ENCODE data around the gene HEMK1.

GRCh38 chr3:50637011-50637410, 67.7 kb downstream of the HEMK1 start:
- TF ChIP-seq, protein P1, sequence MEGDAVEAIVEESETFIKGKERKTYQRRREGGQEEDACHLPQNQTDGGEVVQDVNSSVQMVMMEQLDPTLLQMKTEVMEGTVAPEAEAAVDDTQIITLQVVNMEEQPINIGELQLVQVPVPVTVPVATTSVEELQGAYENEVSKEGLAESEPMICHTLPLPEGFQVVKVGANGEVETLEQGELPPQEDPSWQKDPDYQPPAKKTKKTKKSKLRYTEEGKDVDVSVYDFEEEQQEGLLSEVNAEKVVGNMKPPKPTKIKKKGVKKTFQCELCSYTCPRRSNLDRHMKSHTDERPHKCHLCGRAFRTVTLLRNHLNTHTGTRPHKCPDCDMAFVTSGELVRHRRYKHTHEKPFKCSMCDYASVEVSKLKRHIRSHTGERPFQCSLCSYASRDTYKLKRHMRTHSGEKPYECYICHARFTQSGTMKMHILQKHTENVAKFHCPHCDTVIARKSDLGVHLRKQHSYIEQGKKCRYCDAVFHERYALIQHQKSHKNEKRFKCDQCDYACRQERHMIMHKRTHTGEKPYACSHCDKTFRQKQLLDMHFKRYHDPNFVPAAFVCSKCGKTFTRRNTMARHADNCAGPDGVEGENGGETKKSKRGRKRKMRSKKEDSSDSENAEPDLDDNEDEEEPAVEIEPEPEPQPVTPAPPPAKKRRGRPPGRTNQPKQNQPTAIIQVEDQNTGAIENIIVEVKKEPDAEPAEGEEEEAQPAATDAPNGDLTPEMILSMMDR (IDR thresholded peaks at IDR 0.05) = no peak
- TF ChIP-seq EP300 (IDR thresholded peaks at IDR 0.05) = no peak
- TF ChIP-seq POLR2AphosphoS5 (IDR thresholded peaks at IDR 0.05) = no peak

Data from esophagus muscularis mucosa (tissue), 4 donors.